Lung (tissue), 12 donors: ENCODE data around the gene AKAP6. TPM values are rescaled to one million over a fixed set of nuclear protein-coding genes. Genes with fewer than 3 reads are reported as not detected.
A peak's percentile ranks its signal among the peaks of the same experiment; 100 is the strongest.

Experiments
- ATAC-seq: fragments of 200-7000 bp; cut with Tn5 transposase; one replicate; pipeline ENCODE4 v1.9.1; 2020; ENCODE audit warnings: moderate number of reproducible peaks; ENCODE audit not compliant: insufficient read depth, low FRiP score
- DNase-seq, 3 donors: peaks; one replicate each; pipeline ENCODE4 v3.0.0-alpha.2; 2013 to 2017
- H3K27ac ChIP-seq, 2 donors: one replicate each; pipeline ENCODE4 v1.5.1; 2013; ENCODE audit warnings: mild to moderate bottlenecking in 2 of 2, moderate library complexity in 2 of 2, control low read depth in 1 of 2, inconsistent platforms in 1 of 2, low read depth in 1 of 2, low read length in 1 of 2
- H3K27me3 ChIP-seq, 3 donors: one replicate each; pipeline ENCODE4 v1.5.1; 2013; ENCODE audit warnings: low read length in 2 of 3; ENCODE audit not compliant: control insufficient read depth in 3 of 3, insufficient read depth in 3 of 3
- H3K36me3 ChIP-seq, 4 donors: one replicate each; pipeline ENCODE4 v1.5.1; 2013; ENCODE audit warnings: low read length in 4 of 4, mild to moderate bottlenecking in 1 of 4, moderate library complexity in 1 of 4; ENCODE audit not compliant: control insufficient read depth in 4 of 4, insufficient read depth in 4 of 4
- H3K4me1 ChIP-seq, 5 donors: one replicate each; pipeline ENCODE4 v1.5.1; 2013; ENCODE audit warnings: low read length in 5 of 5, mild to moderate bottlenecking in 2 of 5, moderate library complexity in 1 of 5; ENCODE audit not compliant: control insufficient read depth in 5 of 5, insufficient read depth in 5 of 5
- H3K4me3 ChIP-seq: one replicate; pipeline ENCODE4 v1.5.1; 2013; ENCODE audit warnings: mild to moderate bottlenecking, control low read depth, moderate library complexity
- H3K9ac ChIP-seq, 2 donors: one replicate each; pipeline ENCODE4 v1.5.1; 2013; ENCODE audit warnings: low read length in 2 of 2, control low read depth in 1 of 2; ENCODE audit not compliant: insufficient read depth in 1 of 2
- H3K9me3 ChIP-seq, 4 donors: one replicate each; pipeline ENCODE4 v1.5.1; 2013; ENCODE audit warnings: low read length in 3 of 4, mild to moderate bottlenecking in 1 of 4, moderate library complexity in 1 of 4; ENCODE audit not compliant: control insufficient read depth in 4 of 4, insufficient read depth in 3 of 4
- WGBS, 2 donors: extraction: QIAGEN DNeasy Blood & Tissue Kit; methylation state at CpG; one replicate each; pipeline ENCODE4 v1.1.7; 2013; 5-methylcytosine and 5-hydroxymethylcytosine counted together
- polyA plus RNA-seq, 2 donors: library from polyadenylated mRNA; stranded (reverse); fragments of 200-250 nt; gene quantifications; one replicate each; pipeline ENCODE4 v1.2.1, GENCODE V29; 2013
- total RNA-seq, 2 donors: library from RNA; depleted of rRNA in 1 of 2; stranded (reverse); fragments of >200 nt in 1 of 2; gene quantifications; one replicate each; pipeline ENCODE4 v1.2.1, GENCODE V29; 2014 to 2021
- TF ChIP-seq, protein P1 (sequence below): IDR thresholded peaks from 2 replicates; pipeline ENCODE4 v1.5.1; 2012; ENCODE audit warnings: mild to moderate bottlenecking; ENCODE audit errors: control extremely low read depth, extremely low read depth
- donor health status: control.
- donor health status: control.
- donor health status: Bipolar disorder and iron deficiency.
- donor health status: healthy.
- donor health status: DM: yes; HTN: yes; CAD: no.

AKAP6 gene
- total and polyA plus RNA-seq, 4 donors = 1.5 to 27.1 (median 7.7) TPM

DNA sequence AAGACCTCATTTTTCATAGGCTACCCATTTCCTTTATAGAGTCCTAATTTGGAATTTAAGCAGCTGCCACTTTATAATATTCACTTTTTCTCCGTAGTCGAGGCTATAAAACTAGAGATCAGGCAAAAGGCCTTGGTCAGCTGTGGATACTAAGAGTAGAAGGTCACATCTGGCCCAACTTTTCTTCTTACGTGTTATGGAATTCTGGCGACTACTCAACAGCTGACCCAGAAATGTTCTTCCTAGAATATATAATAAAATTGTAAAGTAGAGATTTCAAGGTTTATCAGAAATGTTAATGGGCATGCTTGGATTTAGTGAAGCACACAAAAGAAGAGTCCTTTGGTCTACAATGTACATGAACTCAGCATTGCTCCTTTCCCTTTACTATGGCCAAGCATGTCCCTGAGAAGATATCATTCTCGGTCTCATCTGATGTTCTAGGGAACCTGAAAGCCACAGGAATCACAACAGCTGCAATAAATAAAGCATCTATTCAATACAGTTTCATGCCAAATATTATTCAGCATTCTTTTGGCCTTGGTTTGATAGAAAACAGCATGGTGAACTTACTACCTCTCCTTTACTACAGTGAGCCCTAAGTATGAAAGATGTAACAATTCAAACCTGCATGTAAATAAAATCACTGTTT is 348.2 kb downstream of the AKAP6 start:
- no peak for DNase-seq
- WGBS, 2 donors = 94 to 95% methylated on average over 5 of the region's 5 CpGs
- TF ChIP-seq, protein P1, sequence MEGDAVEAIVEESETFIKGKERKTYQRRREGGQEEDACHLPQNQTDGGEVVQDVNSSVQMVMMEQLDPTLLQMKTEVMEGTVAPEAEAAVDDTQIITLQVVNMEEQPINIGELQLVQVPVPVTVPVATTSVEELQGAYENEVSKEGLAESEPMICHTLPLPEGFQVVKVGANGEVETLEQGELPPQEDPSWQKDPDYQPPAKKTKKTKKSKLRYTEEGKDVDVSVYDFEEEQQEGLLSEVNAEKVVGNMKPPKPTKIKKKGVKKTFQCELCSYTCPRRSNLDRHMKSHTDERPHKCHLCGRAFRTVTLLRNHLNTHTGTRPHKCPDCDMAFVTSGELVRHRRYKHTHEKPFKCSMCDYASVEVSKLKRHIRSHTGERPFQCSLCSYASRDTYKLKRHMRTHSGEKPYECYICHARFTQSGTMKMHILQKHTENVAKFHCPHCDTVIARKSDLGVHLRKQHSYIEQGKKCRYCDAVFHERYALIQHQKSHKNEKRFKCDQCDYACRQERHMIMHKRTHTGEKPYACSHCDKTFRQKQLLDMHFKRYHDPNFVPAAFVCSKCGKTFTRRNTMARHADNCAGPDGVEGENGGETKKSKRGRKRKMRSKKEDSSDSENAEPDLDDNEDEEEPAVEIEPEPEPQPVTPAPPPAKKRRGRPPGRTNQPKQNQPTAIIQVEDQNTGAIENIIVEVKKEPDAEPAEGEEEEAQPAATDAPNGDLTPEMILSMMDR = no peak
- Histone ChIP-seq H3K9me3 (peaks cover 0 to 1% (median 0%) of the 10 kb centered on the region in 4 donors), H3K4me1 (peaks cover 0 to 9% (median 0%) of the 10 kb centered on the region in 5 donors), H3K36me3 (no peaks in the 10 kb centered on the region), H3K27me3 (peaks cover 0 to 2% (median 0%) of the 10 kb centered on the region in 3 donors), H3K4me3 (no peak overlapping the region), H3K9ac (no peak overlapping the region), H3K27ac (peak overlapping the region in 1 of 2 donors; percentile 21)
- no peak for ATAC-seq

DNA sequence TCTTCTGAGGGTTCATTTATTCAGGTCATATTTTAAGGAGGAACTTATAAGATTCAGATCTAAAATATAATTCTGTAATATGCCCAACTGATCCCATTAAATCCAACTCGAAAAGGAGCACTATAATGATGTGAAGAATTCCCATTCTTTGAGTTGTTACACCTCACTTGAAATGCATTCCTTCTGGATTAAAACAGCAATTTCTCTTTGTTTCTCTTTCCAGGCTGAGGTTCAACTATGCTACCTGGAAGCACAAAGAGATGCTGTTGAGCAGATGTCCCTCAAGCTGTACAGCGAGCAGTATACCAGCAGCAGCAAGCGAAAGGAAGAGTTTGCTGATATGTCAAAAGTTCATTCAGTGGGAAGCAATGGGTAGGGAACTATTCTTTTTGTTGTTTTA is 349.0 kb downstream of the AKAP6 start:
- H3K36me3 ChIP-seq = no peaks in the 10 kb centered on the region
- H3K4me1 ChIP-seq = peaks cover 0 to 9% (median 0%) of the 10 kb centered on the region in 5 donors
- no peak for ATAC-seq
- no peak overlapping the region for H3K4me3 ChIP-seq
- 90 to 94% methylated on average over 3 of the region's 3 CpGs for WGBS, 2 donors
- H3K27me3 ChIP-seq = peaks cover 0 to 2% (median 0%) of the 10 kb centered on the region in 3 donors
- no peak overlapping the region for H3K27ac ChIP-seq
- no peaks in the 10 kb centered on the region for H3K9me3 ChIP-seq
- TF ChIP-seq, protein P1 = no peak
- DNase-seq = no peak
- no peak overlapping the region for H3K9ac ChIP-seq

DNA sequence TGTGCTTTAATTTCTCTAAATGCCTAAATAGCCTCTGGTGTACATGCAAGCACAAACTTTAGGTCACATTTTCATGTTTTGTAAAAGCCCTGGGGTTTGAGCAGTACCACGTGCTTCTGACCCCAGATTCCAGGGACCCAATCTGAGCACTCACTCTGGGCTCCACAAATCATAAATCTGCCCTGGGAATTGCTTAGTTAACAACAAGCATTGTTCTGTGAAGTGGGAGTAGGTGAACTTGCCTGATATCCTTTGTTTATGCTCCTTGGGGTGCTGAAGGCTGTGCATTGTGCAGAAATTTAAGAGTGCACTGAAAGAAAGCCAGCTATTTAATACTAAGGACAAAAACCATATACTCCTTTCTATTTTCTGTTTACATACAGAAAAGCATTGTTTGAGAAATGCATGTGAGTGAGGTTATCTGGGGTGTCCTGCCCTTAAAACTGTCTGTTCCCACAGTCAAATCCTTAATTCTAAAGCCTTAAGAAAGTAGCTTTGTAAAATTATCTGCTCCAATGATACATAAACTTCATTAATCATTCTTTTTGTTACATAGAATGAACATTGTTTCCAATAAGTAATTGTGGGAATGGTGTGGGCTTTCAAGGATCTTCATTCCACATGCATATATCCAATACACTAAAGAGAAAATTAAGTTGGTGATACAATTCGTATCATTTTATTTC is 351.0 kb downstream of the AKAP6 start:
- WGBS, 2 donors = 75 to 80% methylated on average over 2 of the region's 2 CpGs
- Histone ChIP-seq H3K4me1 (peaks cover 0 to 5% (median 0%) of the 10 kb centered on the region in 5 donors), H3K36me3 (no peaks in the 10 kb centered on the region), H3K27ac (no peak overlapping the region), H3K9ac (no peak overlapping the region), H3K27me3 (peaks cover 0 to 2% (median 0%) of the 10 kb centered on the region in 3 donors), H3K4me3 (no peak overlapping the region), H3K9me3 (peaks cover 0 to 2% (median 0%) of the 10 kb centered on the region in 4 donors)
- TF ChIP-seq, protein P1 = no peak
- no peak for ATAC-seq
- DNase-seq = no peak
